Measurements from ENCODE around the gene SLC5A2.
"Not testable (repeated sequence)": the region's sequence is repeated elsewhere in the genome, so short reads cannot be mapped to it uniquely, and the experiment has no call there.

Gene SLC5A2

DNA sequence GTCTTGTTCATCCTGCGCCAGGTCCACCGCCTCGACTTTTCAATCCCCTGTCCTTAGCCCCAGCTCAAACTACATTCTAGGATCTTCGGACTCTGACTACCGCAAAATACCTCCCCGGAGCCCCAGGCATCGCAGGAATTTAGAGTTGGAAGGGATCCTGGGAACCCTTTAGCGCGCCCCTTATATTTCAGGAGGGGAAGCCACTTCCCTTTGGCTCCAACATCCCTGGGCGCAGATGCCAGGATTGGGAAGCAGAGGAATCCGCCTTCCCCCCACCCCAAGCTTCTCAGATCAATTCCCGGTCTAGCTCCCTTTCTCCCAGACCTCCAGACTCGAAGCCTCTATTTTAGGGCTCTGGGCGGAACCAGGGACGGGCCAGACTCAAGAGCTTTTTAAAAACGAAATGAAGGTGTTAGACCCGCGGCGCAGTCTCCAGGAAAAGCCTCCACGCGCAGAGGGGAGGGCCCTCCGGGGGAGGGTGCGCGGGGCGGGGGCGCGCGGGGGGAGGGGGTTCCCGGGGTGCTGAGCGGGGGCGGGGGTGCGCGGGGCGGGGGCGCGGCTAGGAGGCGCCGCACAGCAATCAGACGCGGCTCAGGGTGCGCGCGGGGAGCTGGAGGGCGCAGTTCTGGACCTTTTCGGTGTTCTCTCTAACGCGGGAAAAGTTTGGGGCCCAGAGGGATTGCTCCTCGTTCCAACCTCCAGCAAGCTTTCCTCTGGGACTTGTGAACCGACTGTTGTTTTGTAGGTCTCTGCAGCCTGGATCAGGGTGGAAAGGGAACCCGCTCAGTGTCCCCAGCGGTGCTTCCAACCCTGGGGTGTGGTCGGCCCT, 46.4 kb downstream of the SLC5A2 start:
- no peak for DNase-seq (ENCODE audit: low spot score)

DNA sequence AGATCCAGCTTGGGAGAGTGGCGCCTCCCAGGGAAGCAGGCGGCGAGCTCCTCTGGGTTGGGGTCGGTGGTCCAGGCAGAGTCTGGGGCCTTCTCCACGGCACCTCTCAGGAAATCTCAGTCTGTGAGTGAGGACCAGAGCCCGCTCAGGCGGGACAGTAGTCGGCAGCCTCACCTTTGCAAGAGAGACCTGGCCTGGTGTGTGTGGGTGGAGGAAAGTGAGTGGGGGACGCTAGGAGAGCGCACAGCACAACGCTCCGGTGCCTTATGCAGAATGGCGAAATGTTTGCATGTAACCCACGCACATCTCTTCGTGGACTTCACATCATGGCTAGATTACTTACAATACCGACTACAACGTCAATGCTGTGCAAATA, 47.0 kb downstream of the SLC5A2 start:
- no peak for DNase-seq (ENCODE audit: low spot score)

GRCh38 chr16:31530405-31530804, 47.5 kb downstream of the SLC5A2 start:
- no peak for DNase-seq (ENCODE audit: low spot score)

- no peak for DNase-seq (ENCODE audit: low spot score)
Observed at GRCh38 chr16:31531096-31531495, 48.2 kb downstream of the SLC5A2 start.

DNA sequence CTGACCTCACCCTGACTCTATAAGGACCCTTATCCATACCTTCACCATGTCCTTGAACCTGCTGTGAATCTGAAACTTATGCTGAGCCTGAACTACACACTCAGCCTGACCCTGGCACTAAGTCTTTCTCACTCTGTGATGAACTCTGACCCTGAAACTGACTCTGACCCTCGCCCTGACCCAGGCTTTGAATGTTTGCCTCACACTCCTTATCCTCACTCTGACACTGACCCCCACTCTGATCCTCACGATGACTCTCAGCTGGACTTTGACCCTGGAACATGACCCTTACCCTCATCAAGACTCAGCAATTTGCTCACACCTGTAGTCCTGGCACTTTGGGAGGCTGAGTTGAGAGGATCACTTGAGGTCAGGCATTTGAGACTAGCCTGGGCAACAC, 49.2 kb downstream of the SLC5A2 start:
- no peak for DNase-seq (ENCODE audit: low spot score)

- no peak for DNase-seq (ENCODE audit: low spot score)
Observed at GRCh38 chr16:31532896-31533295, 50.0 kb downstream of the SLC5A2 start.

DNA sequence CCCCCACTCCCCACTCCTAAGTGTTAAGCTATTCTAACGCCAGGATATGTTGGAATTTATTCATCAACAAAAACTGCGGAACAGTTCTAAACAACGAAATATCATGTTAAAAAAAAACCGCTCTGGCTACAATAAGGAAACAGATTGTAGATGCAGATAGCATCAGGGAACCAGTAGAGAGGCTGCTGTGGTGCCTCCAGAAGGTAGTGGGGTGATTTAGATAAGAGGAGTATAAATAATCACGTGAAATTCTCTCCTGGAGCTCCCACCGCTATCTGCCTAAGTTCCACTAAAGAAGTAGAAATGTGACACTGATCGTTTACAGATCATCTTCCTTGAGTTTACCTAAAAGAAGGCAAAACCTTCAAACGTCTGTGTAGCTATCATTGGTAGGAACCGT, 52.8 kb downstream of the SLC5A2 start:
- DNase-seq (ENCODE audit: low spot score) = no peak

DNA sequence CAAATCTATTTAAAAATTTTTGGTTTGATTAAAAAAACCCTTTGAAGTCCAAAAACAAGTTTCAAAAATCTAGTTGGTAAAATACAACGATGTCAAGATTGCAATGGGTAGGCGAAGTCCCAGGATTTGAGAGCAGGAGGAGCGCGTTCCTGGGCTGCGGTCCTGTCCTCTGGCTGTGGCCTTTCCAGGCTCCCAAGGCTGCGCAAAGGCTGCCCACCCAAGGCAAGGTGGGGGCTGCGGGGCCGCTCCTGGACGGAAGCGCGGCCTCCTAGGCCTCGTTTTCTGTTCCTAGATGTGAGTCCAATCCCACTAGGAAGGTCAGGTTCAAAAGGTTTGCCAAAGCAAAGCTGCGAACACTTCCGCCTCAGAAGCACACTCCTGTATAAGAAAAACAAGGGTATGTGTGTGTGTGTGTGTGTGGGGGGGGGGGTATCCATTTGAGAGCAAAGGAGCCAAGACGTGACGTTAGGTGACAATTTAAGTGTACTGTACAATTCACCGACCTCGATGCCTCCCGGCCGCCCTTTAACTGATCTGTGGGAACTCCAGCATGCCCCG, 54.0 kb downstream of the SLC5A2 start:
- DNase-seq (ENCODE audit: low spot score) = no peak

DNA sequence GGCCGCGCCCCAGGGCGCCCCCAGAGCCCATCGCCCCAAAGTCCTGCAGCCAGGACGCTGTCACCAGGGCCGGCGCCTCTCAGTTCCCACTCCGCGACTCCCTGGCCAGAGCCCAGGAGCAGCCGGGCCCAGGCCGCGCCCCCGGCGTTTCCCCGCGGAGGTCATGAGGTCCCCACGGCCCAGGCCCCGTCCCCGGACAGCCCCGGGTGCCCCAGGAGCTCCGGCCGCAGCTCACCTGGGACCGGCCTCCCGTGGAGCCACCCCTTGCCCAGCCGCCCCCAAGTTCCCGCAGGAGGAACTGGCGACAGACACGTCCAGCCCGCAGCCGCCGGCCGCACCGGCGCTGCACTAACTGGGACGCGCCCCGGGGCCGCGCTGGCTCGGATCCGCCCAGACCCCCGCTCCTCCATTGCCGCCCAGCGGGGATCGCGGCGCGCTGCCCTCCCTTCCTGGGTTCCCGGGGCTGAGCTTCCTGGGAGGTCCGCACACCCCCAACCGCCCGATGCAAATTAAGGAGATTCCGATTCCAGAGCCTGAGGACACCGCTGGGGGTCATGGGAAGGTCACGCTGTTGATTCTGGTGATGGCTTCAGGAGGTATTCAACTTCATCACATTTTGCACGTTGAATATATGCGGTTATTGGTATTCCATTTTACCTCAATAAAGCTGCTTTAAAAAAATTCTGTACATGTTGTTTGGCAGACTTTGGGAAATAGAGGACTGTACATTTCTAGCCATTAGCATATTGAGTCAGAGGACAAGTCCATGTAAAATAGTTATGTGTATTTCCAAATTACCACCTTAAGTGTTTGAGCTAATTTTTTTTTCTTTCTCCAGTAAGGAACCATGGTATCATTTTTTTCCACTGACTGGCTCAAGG, 54.7 kb downstream of the SLC5A2 start:
- no peak for DNase-seq (ENCODE audit: low spot score)

DNA sequence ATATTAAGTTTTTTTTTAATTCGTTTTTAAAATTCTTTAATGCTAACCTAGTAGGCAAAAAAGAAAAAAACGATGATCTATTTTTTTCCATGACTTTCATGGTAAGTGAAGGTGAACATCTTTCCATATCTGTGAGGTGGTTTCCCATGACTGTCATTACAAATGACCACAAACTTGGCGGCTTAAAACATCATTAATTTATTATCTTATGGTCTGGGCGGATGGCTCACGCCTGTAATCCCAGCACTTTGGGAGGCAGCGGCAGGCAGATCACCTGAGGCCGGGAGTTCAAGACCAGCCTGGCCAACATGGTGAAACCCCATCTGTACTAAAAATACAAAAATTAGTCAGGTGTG, 55.3 kb downstream of the SLC5A2 start:
- not testable (repeated sequence) for DNase-seq (ENCODE audit: low spot score)

- DNase-seq (ENCODE audit: low spot score) = not testable (repeated sequence)
Observed at GRCh38 chr16:31539762-31540161, 56.8 kb downstream of the SLC5A2 start.
